HEK293 (cell line): ENCODE measurements around the gene SLC6A13.
A peak's percentile ranks its signal among the peaks of the same experiment; 100 is the strongest.
"Not testable (repeated sequence)": the region's sequence is repeated elsewhere in the genome, so short reads cannot be mapped to it uniquely, and the experiment has no call there.

ENCODE experiments used
- CTCF ChIA-PET: fragments of 350-600 bp; formaldehyde crosslinking; extraction: SDS; loops from one replicate; lab custom pipeline; 2021; ENCODE audit warnings: antibody characterized with exemption; lab: Yijun Ruan, JAX
- POLR2A ChIA-PET: fragments of 300-600 bp; formaldehyde crosslinking; extraction: SDS; loops from one replicate; lab custom pipeline; 2020; ENCODE audit warnings: antibody characterized with exemption, inconsistent platforms; lab: Yijun Ruan, JAX
- H3K27ac ChIP-seq: fragments of 200-500 bp; sonication (Bioruptor generic); 2 replicates; pipeline ENCODE4 v1.5.1; 2014; ENCODE audit warnings: low read depth, low read length, control low read depth, inconsistent platforms; ENCODE audit errors: extremely low read depth
- H3K36me3 ChIP-seq, 2 experiments: fragments of 200-500 bp in 1 of 2; sonication (Bioruptor generic) in 1 of 2; 1 replicate in 1 of 2; 2 replicates in 1 of 2; pipeline ENCODE4 v1.5.1; 2014 to 2017; ENCODE audit warnings: inconsistent platforms in 2 of 2, low read length in 2 of 2; ENCODE audit not compliant: control insufficient read depth in 2 of 2, insufficient read depth in 1 of 2
- H3K4me1 ChIP-seq: fragments of 200-500 bp; sonication (Bioruptor generic); 2 replicates; pipeline ENCODE4 v1.5.1; 2014; ENCODE audit warnings: mild to moderate bottlenecking, low read length, inconsistent platforms; ENCODE audit not compliant: control insufficient read depth, insufficient read depth
- H3K4me3 ChIP-seq: 2 replicates; pipeline ENCODE4 v1.5.1; 2011; ENCODE audit warnings: low read depth, mild to moderate bottlenecking, control low read depth, low read length, moderate library complexity
- H3K9me3 ChIP-seq: fragments of 200-500 bp; sonication (Bioruptor generic); 2 replicates; pipeline ENCODE4 v1.5.1; 2014; ENCODE audit warnings: low read depth, low read length, inconsistent platforms; ENCODE audit not compliant: control insufficient read depth, insufficient read depth
- BCL11B ChIP-seq: fragments of 450-650 bp; formaldehyde crosslinking; IDR thresholded peaks from 2 replicates; pipeline ENCODE4 v1.5.1; 2016; ENCODE audit warnings: low read depth, missing biosample characterization, missing genetic modification characterization
- OSR2 ChIP-seq: fragments of 450-650 bp; formaldehyde crosslinking; IDR thresholded peaks from 2 replicates; pipeline ENCODE4 v1.5.1; 2016; ENCODE audit warnings: missing biosample characterization, missing genetic modification characterization
- SP2 ChIP-seq: fragments of 450-650 bp; formaldehyde crosslinking; IDR thresholded peaks from 2 replicates; pipeline ENCODE4 v1.5.1; 2016; ENCODE audit warnings: missing biosample characterization, missing genetic modification characterization
- ZBTB7A ChIP-seq: fragments of 450-650 bp; formaldehyde crosslinking; IDR thresholded peaks from 2 replicates; pipeline ENCODE4 v1.5.1; 2016; ENCODE audit warnings: low read depth, missing biosample characterization, missing genetic modification characterization
- ZNF394 ChIP-seq: fragments of 450-650 bp; formaldehyde crosslinking; IDR thresholded peaks from 2 replicates; pipeline ENCODE4 v1.5.1; 2016; ENCODE audit warnings: missing biosample characterization, missing genetic modification characterization, mild to moderate bottlenecking, moderate library complexity, borderline replicate concordance
- ZNF398 ChIP-seq: fragments of 450-650 bp; formaldehyde crosslinking; IDR thresholded peaks from 2 replicates; pipeline ENCODE4 v1.5.1; 2017; ENCODE audit warnings: missing biosample characterization, missing genetic modification characterization
- ZNF48 ChIP-seq: fragments of 450-650 bp; formaldehyde crosslinking; IDR thresholded peaks from 2 replicates; pipeline ENCODE4 v1.5.1; 2016; ENCODE audit warnings: missing biosample characterization, missing genetic modification characterization
- ZNF529 ChIP-seq: fragments of 450-650 bp; formaldehyde crosslinking; IDR thresholded peaks from 2 replicates; pipeline ENCODE4 v1.5.1; 2017; ENCODE audit warnings: missing genetic modification characterization, missing biosample characterization; ENCODE audit not compliant: insufficient replicate concordance
- ZSCAN18 ChIP-seq: fragments of 450-650 bp; formaldehyde crosslinking; IDR thresholded peaks from 2 replicates; pipeline ENCODE4 v1.5.1; 2016; ENCODE audit warnings: missing biosample characterization, missing genetic modification characterization

The SLC6A13 gene

GRCh38 chr12:307406-307805, 44.8 kb upstream of the SLC6A13 start:
- H3K36me3 ChIP-seq: peaks cover 60 to 93% of the 10 kb centered on the region in 2 experiments
- H3K9me3 ChIP-seq: no peaks in the 10 kb centered on the region
- H3K4me1 ChIP-seq: 0 out of 2 replicates have a peak, but pooled peaks cover 2% of the 10 kb centered on the region
- TF ChIP-seq BCL11B (tag by site-specific recombination) (no peak), SP2 (tag by site-specific recombination) (no peak), ZBTB7A (tag by site-specific recombination) (no peak)
- POLR2A ChIA-PET: no interaction called here
- CTCF ChIA-PET: no interaction called here
- no peak overlapping the region for H3K27ac ChIP-seq
- no peak overlapping the region for H3K4me3 ChIP-seq

- ChIA-PET POLR2A (no interaction called here), CTCF (no interaction called here)
- Histone ChIP-seq H3K27ac (no peak overlapping the region; the same call in 1 of the 2 replicates), H3K4me1 (0 out of 2 replicates have a peak, but pooled peaks cover 2% of the 10 kb centered on the region), H3K4me3 (no peak overlapping the region), H3K9me3 (no peaks in the 10 kb centered on the region), H3K36me3 (peaks cover 34 to 68% of the 10 kb centered on the region in 2 experiments)
- TF ChIP-seq ZNF394 (tag by site-specific recombination) (no peak), ZSCAN18 (tag by site-specific recombination) (no peak), ZNF398 (no peak), ZNF48 (no peak), OSR2 (tag by site-specific recombination) (0 out of 2 replicates have a peak, but pooled peaks have one; percentile 12)
Measured at GRCh38 chr12:304805-305204, 42.2 kb upstream of the SLC6A13 start.

GRCh38 chr12:302766-303165, 40.1 kb upstream of the SLC6A13 start:
- H3K4me3 ChIP-seq, H3K4me1 ChIP-seq, H3K27ac ChIP-seq, H3K9me3 ChIP-seq, POLR2A ChIA-PET: not testable (repeated sequence)
- CTCF ChIA-PET: interaction anchor here (0.6 kb wide), 1 partner anchor 21 kb away, joined by 3 read pairs; no protein-coding TSS in a partner anchor
- H3K36me3 ChIP-seq: peaks cover 23 to 52% of the 10 kb centered on the region in 2 experiments; a peak in 2 of 3 replicates

- H3K9me3 ChIP-seq, H3K27ac ChIP-seq, H3K4me3 ChIP-seq, H3K4me1 ChIP-seq, POLR2A ChIA-PET, CTCF ChIA-PET: not testable (repeated sequence)
- peaks cover 23 to 53% of the 10 kb centered on the region in 2 experiments for H3K36me3 ChIP-seq
Measured at GRCh38 chr12:300166-300565, 37.5 kb upstream of the SLC6A13 start.

- H3K4me1 ChIP-seq, H3K4me3 ChIP-seq, POLR2A ChIA-PET, CTCF ChIA-PET, H3K9me3 ChIP-seq, H3K27ac ChIP-seq: not testable (repeated sequence)
- peak; percentile 13 for TF ChIP-seq ZNF529
- H3K36me3 ChIP-seq: peaks cover 25 to 55% of the 10 kb centered on the region in 2 experiments
Measured at GRCh38 chr12:299511-299910, 36.9 kb upstream of the SLC6A13 start.

- H3K36me3 ChIP-seq: peaks cover 34 to 50% of the 10 kb centered on the region in 2 experiments
- CTCF ChIA-PET, POLR2A ChIA-PET: not testable (repeated sequence)
Measured at GRCh38 chr12:298059-298458, 35.4 kb upstream of the SLC6A13 start.

More at GRCh38 chr12:298059-298458, 35.4 kb upstream of the SLC6A13 start:
- H3K4me3 ChIP-seq, H3K4me1 ChIP-seq, H3K27ac ChIP-seq, H3K9me3 ChIP-seq: not testable (repeated sequence)
